Prostate gland (tissue), 2 donors: ENCODE measurements around the gene PAFAH2. TPM values are rescaled to one million over a fixed set of nuclear protein-coding genes. Genes with fewer than 3 reads are reported as not detected.

Experiments
- DNase-seq: peaks from one replicate; pipeline ENCODE4 v3.0.0-alpha.2; 2019; ENCODE audit warnings: low spot score
- H3K27ac ChIP-seq, 2 donors: fragments of 200-600 bp; sonication (generic); 2 replicates each; pipeline ENCODE4 v1.5.1; 2017 to 2019
- H3K27me3 ChIP-seq: fragments of 200-600 bp; sonication (generic); replicated peaks from 2 replicates; pipeline ENCODE4 v1.5.1; 2019; ENCODE audit not compliant: insufficient read depth
- H3K36me3 ChIP-seq, 2 donors: fragments of 200-600 bp; sonication (generic); 1 replicate in 1 of 2; 2 replicates in 1 of 2; pipeline versions ENCODE4 v1.5.1 to v1.8.1; 2017 to 2019
- H3K4me1 ChIP-seq: fragments of 200-600 bp; sonication (generic); replicated peaks from 2 replicates; pipeline ENCODE4 v1.5.1; 2019
- H3K4me3 ChIP-seq, 2 donors: fragments of 200-600 bp; sonication (generic); 2 replicates each; pipeline ENCODE4 v1.5.1; 2017 to 2019
- H3K9me3 ChIP-seq: fragments of 200-600 bp; sonication (generic); 2 replicates; pipeline ENCODE4 v1.5.1; 2017
- CTCF ChIP-seq, 4 experiments: fragments of 200-600 bp in 2 of 4; fragments of 450-650 bp in 2 of 4; sonication (generic) in 2 of 4; IDR thresholded peaks; 1 replicate in 3 of 4; 2 replicates in 1 of 4; pipeline ENCODE4 v1.5.1; 2016 to 2019; ENCODE audit warnings: antibody characterized with exemption in 4 of 4, mild to moderate bottlenecking in 2 of 4, moderate library complexity in 2 of 4
- POLR2A ChIP-seq: fragments of 450-650 bp; IDR thresholded peaks from one replicate; pipeline ENCODE4 v1.6.1; 2016; ENCODE audit warnings: antibody characterized with exemption, mild to moderate bottlenecking
- POLR2AphosphoS5 ChIP-seq: sonication (generic); formaldehyde crosslinking; IDR thresholded peaks from one replicate; pipeline ENCODE4 v1.6.1; 2017; ENCODE audit warnings: antibody characterized with exemption
- WGBS: methylation state at CpG from one replicate; pipeline ENCODE4 v1.1.5; 2018; 5-methylcytosine and 5-hydroxymethylcytosine counted together
- intact Hi-C: fragments of 100-400 bp; cut with DNase I; formaldehyde crosslinking; loops from one replicate; pipeline ENCODE4 v1.14.2; 2022
- small RNA-seq, 2 donors: library from RNA; depleted of rRNA; stranded (forward); fragments of <200 nt; gene quantifications; one replicate each; pipeline ENCODE3, GENCODE V24; 2016
- total RNA-seq, 2 donors: library from RNA; depleted of rRNA; stranded (reverse); fragments of >200 nt; gene quantifications; one replicate each; pipeline ENCODE4 v1.1.0, GENCODE V29; 2016

Gene PAFAH2
- total RNA-seq, 2 donors from 2014 or later = 17.4 to 18.7 TPM

GRCh38 chr1:25914074-25914995 is 83.5 kb downstream of the PAFAH2 start:
- DNase-seq = no peak
- Histone ChIP-seq H3K27ac (no peak overlapping the region), H3K9me3 (no peaks in the 10 kb centered on the region), H3K4me1 (no peaks in the 10 kb centered on the region), H3K36me3 (no peaks in the 10 kb centered on the region), H3K4me3 (no peak overlapping the region), H3K27me3 (no peaks in the 10 kb centered on the region)
- no peak for TF ChIP-seq POLR2A
- TF ChIP-seq POLR2AphosphoS5 = no peak
- no peak for TF ChIP-seq CTCF (IDR thresholded peaks at IDR 0.05)
- intact Hi-C loops = no loop called here
- WGBS = 94% methylated on average over 3 of the region's 3 CpGs

DNA sequence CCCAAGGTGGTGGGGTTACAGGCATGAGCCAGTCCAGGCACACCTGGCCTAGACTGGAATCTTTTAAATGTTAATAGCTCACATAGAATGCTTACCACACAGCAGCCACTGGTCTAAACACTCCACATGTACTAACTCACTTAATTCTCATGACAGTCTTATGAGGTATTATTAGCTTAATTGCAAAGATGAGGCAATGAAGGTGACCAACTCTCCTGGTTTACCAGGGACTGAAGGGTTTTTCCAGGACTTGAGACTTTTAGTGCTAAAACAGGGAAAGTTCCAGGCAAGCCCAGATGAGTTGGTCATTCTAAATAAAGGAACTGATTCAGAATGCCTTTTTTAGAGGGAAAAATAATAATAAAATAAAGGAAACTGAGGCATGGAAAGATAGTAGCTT is 84.7 kb downstream of the PAFAH2 start:
- no peak for DNase-seq
- H3K36me3 ChIP-seq = no peaks in the 10 kb centered on the region
- H3K9me3 ChIP-seq = no peaks in the 10 kb centered on the region
- no peak overlapping the region for H3K4me3 ChIP-seq
- no peaks in the 10 kb centered on the region for H3K27me3 ChIP-seq
- intact Hi-C loops = no loop called here
- no peaks in the 10 kb centered on the region for H3K4me1 ChIP-seq
- no peak for TF ChIP-seq POLR2A
- no peak for TF ChIP-seq CTCF (IDR thresholded peaks at IDR 0.05)
- TF ChIP-seq POLR2AphosphoS5 = no peak
- no peak overlapping the region for H3K27ac ChIP-seq

DNA sequence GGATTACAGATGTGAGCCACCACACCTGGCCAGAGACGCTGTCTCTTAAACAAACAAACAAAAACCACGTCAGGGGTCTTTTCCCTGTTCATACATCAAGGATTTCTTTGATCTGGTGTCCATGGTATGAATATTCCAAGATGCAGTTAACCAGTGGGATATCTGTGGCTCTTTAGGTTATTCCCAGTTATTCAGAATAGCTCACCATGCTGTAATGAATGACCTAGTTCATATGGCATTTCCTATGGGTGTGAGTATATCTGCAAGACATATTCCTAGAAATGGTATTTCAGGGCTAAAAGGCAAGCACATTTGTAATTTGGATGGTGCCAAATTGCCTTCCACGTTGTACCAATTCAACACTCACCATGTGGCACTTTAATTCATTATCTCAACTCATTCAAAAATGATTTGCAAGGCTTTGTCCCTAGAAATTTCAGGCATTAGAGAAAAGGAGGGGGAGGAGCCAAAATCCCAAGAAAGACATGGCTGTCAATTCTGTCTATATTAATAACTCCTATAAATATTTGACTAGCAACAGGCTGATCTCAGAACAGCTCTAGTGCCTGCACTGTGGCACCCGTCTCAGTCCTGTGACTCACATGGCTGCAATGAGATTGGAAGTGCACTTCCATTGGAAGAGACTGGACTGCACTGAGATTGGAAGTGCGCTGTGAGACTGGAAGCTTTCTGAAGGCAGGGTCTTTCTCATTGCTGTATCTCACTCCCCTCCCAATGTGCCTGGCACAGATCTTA is 85.6 kb downstream of the PAFAH2 start:
- Histone ChIP-seq H3K27me3 (no peaks in the 10 kb centered on the region), H3K4me1 (no peaks in the 10 kb centered on the region), H3K27ac (no peak overlapping the region), H3K9me3 (no peaks in the 10 kb centered on the region), H3K36me3 (no peaks in the 10 kb centered on the region), H3K4me3 (no peak overlapping the region)
- TF ChIP-seq POLR2AphosphoS5 (no peak), CTCF (IDR thresholded peaks at IDR 0.05) (no peak), POLR2A (no peak)
- no peak for DNase-seq
- WGBS = 80% methylated on average over 5 of the region's 5 CpGs
- intact Hi-C loops = no loop called here

DNA sequence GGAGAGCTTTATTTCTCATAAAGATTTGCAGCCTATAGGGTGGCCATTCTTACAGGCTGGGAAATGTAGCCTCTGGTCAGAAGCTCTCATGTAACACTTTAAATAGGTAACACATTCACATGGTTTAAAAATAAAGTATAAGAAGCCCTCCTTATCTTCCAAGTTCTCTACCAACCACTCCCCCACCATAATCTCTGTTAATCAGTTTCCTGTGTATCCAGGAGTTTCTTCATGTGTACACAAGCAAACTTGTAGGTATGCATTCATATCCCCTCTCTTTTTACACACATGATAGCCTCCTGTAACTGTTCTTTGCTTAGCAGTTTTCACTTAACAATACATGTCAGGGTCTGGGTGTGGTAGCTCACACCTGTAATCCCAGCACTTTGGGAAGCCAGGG is 86.7 kb downstream of the PAFAH2 start:
- no peaks in the 10 kb centered on the region for H3K9me3 ChIP-seq
- no peaks in the 10 kb centered on the region for H3K36me3 ChIP-seq
- H3K27ac ChIP-seq = no peak overlapping the region
- H3K27me3 ChIP-seq = no peaks in the 10 kb centered on the region
- no peak for TF ChIP-seq POLR2A
- TF ChIP-seq POLR2AphosphoS5 = no peak
- no peak for TF ChIP-seq CTCF (IDR thresholded peaks at IDR 0.05)
- H3K4me3 ChIP-seq = no peak overlapping the region
- H3K4me1 ChIP-seq = peaks cover 3% of the 10 kb centered on the region
- intact Hi-C loops = no loop called here
- no peak for DNase-seq

Small RNAs within 50 kb of the gene (small RNA-seq; reads per million reads assigned to genes)
- 0 reads per million in 2 donors for gene RF00283
- gene RF00492 = 0 reads per million in 2 donors
- 0 reads per million in 2 donors for gene RNU6-110P

Other genes starting within 250 kb of the PAFAH2 start
- gene SELENON, start 197.9 kb downstream of the PAFAH2 start, total RNA-seq = 10 to 100 TPM; 89.7 to 90.0 TPM
- gene MTFR1L, start 178.1 kb downstream of the PAFAH2 start, total RNA-seq = 100 to 1,000 TPM in 1 of 2 donors, 10 to 100 TPM in 1; 82.2 to 112 TPM
- gene AUNIP, start 138.6 kb downstream of the PAFAH2 start, total RNA-seq = 1 to 10 TPM in 1 of 2 donors, under 1 TPM in 1; 0.32 to 4.3 TPM
- 10 to 100 TPM in 1 of 2 donors, 1 to 10 TPM in 1; 7.8 to 74.0 TPM for gene PAQR7, start 122.4 kb downstream of the PAFAH2 start, total RNA-seq
- gene STMN1, start 91.6 kb downstream of the PAFAH2 start, total RNA-seq = 100 to 1,000 TPM in 1 of 2 donors, 10 to 100 TPM in 1; 21.8 to 138 TPM
- 1 to 10 TPM in 1 of 2 donors, not detected in 1; 3.2 TPM for gene EXTL1, start 23.7 kb upstream of the PAFAH2 start, total RNA-seq
- gene SLC30A2, start 48.1 kb upstream of the PAFAH2 start, total RNA-seq = under 1 TPM; 0.05 to 0.34 TPM
- under 1 TPM in 1 of 2 donors, not detected in 1; 0.68 TPM for gene TRIM63, start 69.6 kb upstream of the PAFAH2 start, total RNA-seq
- gene PDIK1L, start 113.8 kb upstream of the PAFAH2 start, total RNA-seq = 10 to 100 TPM; 10.5 TPM
- 1 to 10 TPM; 3.8 to 5.9 TPM for gene FAM110D, start 161.0 kb upstream of the PAFAH2 start, total RNA-seq
- gene C1orf232, start 170.9 kb upstream of the PAFAH2 start, total RNA-seq = not detected
- gene ZNF593, start 171.8 kb upstream of the PAFAH2 start, total RNA-seq = 10 to 100 TPM; 44.5 to 50.7 TPM
- not detected for gene ZNF593OS, start 173.8 kb upstream of the PAFAH2 start, total RNA-seq
- 10 to 100 TPM; 24.8 to 32.4 TPM for gene CNKSR1, start 179.4 kb upstream of the PAFAH2 start, total RNA-seq
- gene CATSPER4, start 192.5 kb upstream of the PAFAH2 start, total RNA-seq = 1 to 10 TPM in 1 of 2 donors, not detected in 1; 1.5 TPM
- gene CEP85, start 236.1 kb upstream of the PAFAH2 start, total RNA-seq = 10 to 100 TPM in 1 of 2 donors, 1 to 10 TPM in 1; 3.4 to 21.0 TPM